Keratinocyte (primary cell): ENCODE measurements around the gene CFAP77.

Source experiments
- CTCF ChIP-seq, 3 experiments: IDR thresholded peaks in 1 of 3; conservative IDR thresholded peaks in 1 of 3; optimal IDR thresholded peaks in 1 of 3; 2 replicates in 2 of 3; 3 replicates in 1 of 3; pipeline versions ENCODE3 to v1.5.1; 2011; ENCODE audit warnings: low read length in 3 of 3, mild to moderate bottlenecking in 3 of 3, moderate library complexity in 2 of 3, control low read depth in 1 of 3, inconsistent platforms in 1 of 3; ENCODE audit not compliant: insufficient read depth in 2 of 3; ENCODE audit errors: extremely low read depth in 1 of 3
- EZH2 ChIP-seq: IDR thresholded peaks from one replicate; pipeline ENCODE4 v1.6.1; 2012; ENCODE audit warnings: inconsistent platforms, mild to moderate bottlenecking, low read length, moderate library complexity

DNA sequence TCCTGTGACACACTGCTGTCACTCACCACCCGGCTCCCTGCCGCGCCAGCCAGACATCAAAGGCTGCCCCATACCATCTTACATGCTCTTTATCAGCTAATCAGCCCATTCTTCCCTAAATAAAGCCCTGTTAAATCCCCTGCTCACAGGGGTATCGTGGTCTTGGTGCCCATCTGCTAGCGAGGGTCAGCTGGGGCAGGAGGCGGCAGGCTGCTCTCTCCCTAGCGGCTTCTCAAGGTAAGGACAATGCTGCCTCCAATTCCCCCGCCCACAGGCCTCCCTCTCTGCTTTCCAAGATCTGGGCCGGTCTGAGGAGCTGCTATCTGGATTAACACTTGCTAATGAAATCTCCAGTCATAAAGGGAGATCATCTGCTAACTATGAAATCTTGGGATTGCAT, 199.2 kb downstream of the CFAP77 start:
- TF ChIP-seq CTCF (optimal IDR thresholded peaks at IDR 0.05 in 1 of 3, IDR thresholded peaks at IDR 0.05 in 1 of 3, conservative IDR thresholded peaks at IDR 0.05 in 1 of 3; ENCODE audit: extremely low read depth in 1 of 3, insufficient read depth in 2 of 3, low read length in 3 of 3) (no peak), EZH2 (no peak)
